Nephron progenitor cell (in vitro differentiated cells): ENCODE measurements around the gene HIVEP3.

Source experiments
- DNase-seq: peaks from one replicate; pipeline ENCODE4 v3.0.0; 2021
- H3K27ac Mint-ChIP-seq: 2 replicates; pipeline ENCODE4 v1.8.0; 2021; ENCODE audit warnings: mild to moderate bottlenecking, moderate library complexity, mixed read lengths
- H3K27me3 Mint-ChIP-seq: 2 replicates; pipeline ENCODE4 v1.8.0; 2021; ENCODE audit warnings: mild to moderate bottlenecking, low read depth, mixed read lengths; ENCODE audit not compliant: poor library complexity
- H3K36me3 Mint-ChIP-seq: 2 replicates; pipeline ENCODE4 v1.8.0; 2021; ENCODE audit warnings: low read depth, mixed read lengths
- H3K4me1 Mint-ChIP-seq: 2 replicates; pipeline ENCODE4 v1.8.0; 2021; ENCODE audit warnings: mixed read lengths
- H3K4me3 Mint-ChIP-seq: 2 replicates; pipeline ENCODE4 v1.8.0; 2021; ENCODE audit warnings: mild to moderate bottlenecking, moderate library complexity, mixed read lengths
- H3K9me3 Mint-ChIP-seq: 2 replicates; pipeline ENCODE4 v1.8.0; 2021; ENCODE audit warnings: mild to moderate bottlenecking, moderate library complexity, mixed read lengths
- CTCF ChIP-seq: fragments of 200-600 bp; sonication (generic); IDR thresholded peaks from 2 replicates; pipeline ENCODE4 v1.5.0; 2021; ENCODE audit warnings: antibody characterized with exemption

HIVEP3 gene

GRCh38 chr1:41724248-41724647 is 194.5 kb downstream of the HIVEP3 start:
- Mint-ChIP-seq H3K9me3 (no peaks in the 10 kb centered on the region), H3K36me3 (no peaks in the 10 kb centered on the region), H3K4me1 (peaks cover 19% of the 10 kb centered on the region), H3K4me3 (no peak overlapping the region), H3K27ac (no peak overlapping the region), H3K27me3 (peaks cover 8% of the 10 kb centered on the region)
- no peak for TF ChIP-seq CTCF
- no peak for DNase-seq

- TF ChIP-seq CTCF, result no peak
- Mint-ChIP-seq H3K9me3 (no peaks in the 10 kb centered on the region), H3K27me3 (peaks cover 9% of the 10 kb centered on the region), H3K27ac (no peak overlapping the region), H3K4me1 (peaks cover 18% of the 10 kb centered on the region), H3K36me3 (no peaks in the 10 kb centered on the region), H3K4me3 (no peak overlapping the region)
- no peak for DNase-seq
Measured at GRCh38 chr1:41723786-41724185, 194.9 kb downstream of the HIVEP3 start.

GRCh38 chr1:41722184-41722583 is 196.5 kb downstream of the HIVEP3 start:
- no peaks in the 10 kb centered on the region for H3K36me3 Mint-ChIP-seq

GRCh38 chr1:41720861-41721410 is 197.8 kb downstream of the HIVEP3 start:
- peaks cover 5% of the 10 kb centered on the region for H3K27me3 Mint-ChIP-seq
- peaks cover 12% of the 10 kb centered on the region for H3K4me1 Mint-ChIP-seq
- H3K36me3 Mint-ChIP-seq, result no peaks in the 10 kb centered on the region
- H3K4me3 Mint-ChIP-seq, result no peak overlapping the region
- TF ChIP-seq CTCF, result no peak
- H3K9me3 Mint-ChIP-seq, result no peaks in the 10 kb centered on the region
- no peak overlapping the region for H3K27ac Mint-ChIP-seq
- DNase-seq, result no peak

More at GRCh38 chr1:41722184-41722583, 196.5 kb downstream of the HIVEP3 start:
- no peak overlapping the region for H3K4me3 Mint-ChIP-seq
- no peak for TF ChIP-seq CTCF
- peaks cover 9% of the 10 kb centered on the region for H3K27me3 Mint-ChIP-seq
- no peaks in the 10 kb centered on the region for H3K9me3 Mint-ChIP-seq
- no peak overlapping the region for H3K27ac Mint-ChIP-seq
- DNase-seq, result no peak
- H3K4me1 Mint-ChIP-seq, result peaks cover 13% of the 10 kb centered on the region

- no peaks in the 10 kb centered on the region for H3K36me3 Mint-ChIP-seq
Measured at GRCh38 chr1:41719590-41719989, 199.1 kb downstream of the HIVEP3 start.

More at GRCh38 chr1:41719590-41719989, 199.1 kb downstream of the HIVEP3 start:
- peaks cover 5% of the 10 kb centered on the region for H3K27me3 Mint-ChIP-seq
- DNase-seq, result no peak
- H3K9me3 Mint-ChIP-seq, result no peaks in the 10 kb centered on the region
- H3K4me3 Mint-ChIP-seq, result no peak overlapping the region
- peaks cover 25% of the 10 kb centered on the region for H3K4me1 Mint-ChIP-seq
- no peak for TF ChIP-seq CTCF
- H3K27ac Mint-ChIP-seq, result no peak overlapping the region
